A549 (cell line): Measurements from ENCODE around the gene SYNE2. TPM values are rescaled to one million over a fixed set of nuclear protein-coding genes. Genes with fewer than 3 reads are reported as not detected.

Experiments
- ATAC-seq, 2 experiments: fragments of 200-7000 bp in 1 of 2; fragments of >200 bp in 1 of 2; cut with Nextera tagmentation in 1 of 2; cut with Tn5 transposase in 1 of 2; 3 replicates each; pipeline versions ENCODE4 v1.8.0 to v1.9.1; 2018 to 2020; ENCODE audit warnings: mild to moderate bottlenecking in 1 of 2, moderate library complexity in 1 of 2
- CTCF ChIA-PET: fragments of 300-600 bp; sonication (Branson Sonifier 250); formaldehyde crosslinking; extraction: SDS; loops from one replicate; lab custom pipeline; 2021; ENCODE audit warnings: antibody characterized with exemption, inconsistent platforms; lab: Yijun Ruan, JAX
- POLR2A ChIA-PET: fragments of 350-600 bp; formaldehyde crosslinking; extraction: SDS; loops from one replicate; lab custom pipeline; 2021; ENCODE audit warnings: antibody characterized with exemption, inconsistent platforms; lab: Yijun Ruan, JAX
- DNase-seq, 2 experiments: peaks; one replicate each; pipeline versions ENCODE4 v3.0.0 to v3.0.0-alpha.2; 2011 to 2016; ENCODE audit warnings: low read depth in 1 of 2, low spot score in 1 of 2
- FAIRE-seq: peaks from 2 replicates; lab custom pipeline; 2011; peaks lifted over from hg19 to GRCh38; lab: Jason Lieb, UNC
- H3K27ac ChIP-seq, 2 experiments: fragments of >200 bp; sonication (Bioruptor Twin); formaldehyde crosslinking; 3 replicates each; pipeline ENCODE4 v1.5.1; 2016 to 2017
- H3K4me1 ChIP-seq: fragments of >200 bp; sonication (Bioruptor Twin); formaldehyde crosslinking; 3 replicates; pipeline ENCODE4 v1.6.1; 2016
- H3K4me2 ChIP-seq: fragments of >200 bp; sonication (Bioruptor Twin); formaldehyde crosslinking; 3 replicates; pipeline ENCODE4 v1.6.1; 2016
- H3K4me3 ChIP-seq: fragments of >200 bp; sonication (Bioruptor Twin); formaldehyde crosslinking; 3 replicates; pipeline ENCODE4 v1.5.1; 2016
- H3K9me3 ChIP-seq: fragments of >200 bp; sonication (Bioruptor Twin); formaldehyde crosslinking; 3 replicates; pipeline ENCODE4 v1.6.1; 2016
- CBX2 ChIP-seq: fragments of 200-600 bp; sonication (generic); IDR thresholded peaks from 2 replicates; pipeline ENCODE4 v1.6.1; 2016; ENCODE audit warnings: low read depth, mild to moderate bottlenecking, borderline replicate concordance
- ELK1 ChIP-seq: fragments of 150-350 bp; IDR thresholded peaks from 2 replicates; pipeline ENCODE4 v1.6.1; 2014; ENCODE audit warnings: low read depth, mild to moderate bottlenecking, low read length
- ESRRA ChIP-seq: fragments of 150-350 bp; IDR thresholded peaks from 2 replicates; pipeline ENCODE4 v1.6.1; 2014; ENCODE audit warnings: mild to moderate bottlenecking, low read length, borderline replicate concordance
- GATA3 ChIP-seq: IDR thresholded peaks from 2 replicates; pipeline ENCODE4 v1.6.1; 2012; ENCODE audit warnings: borderline replicate concordance
- HOXB13 ChIP-seq: fragments of 250-450 bp; sonication (Bioruptor Pico); IDR thresholded peaks from 2 replicates; pipeline ENCODE4 v1.5.0; 2020; ENCODE audit warnings: low read depth, mild to moderate bottlenecking, moderate library complexity
- HOXB5 ChIP-seq: fragments of 250-450 bp; sonication (Bioruptor Pico); IDR thresholded peaks from 2 replicates; pipeline ENCODE4 v1.5.0; 2020; ENCODE audit warnings: mild to moderate bottlenecking, moderate library complexity
- JUNB ChIP-seq: fragments of >200 bp; sonication (Bioruptor Twin); formaldehyde crosslinking; IDR thresholded peaks from 2 replicates; pipeline ENCODE4 v1.6.1; 2016
- KDM5A ChIP-seq: fragments of 200-600 bp; sonication (generic); IDR thresholded peaks from 2 replicates; pipeline ENCODE4 v1.6.1; 2016; ENCODE audit warnings: antibody characterized with exemption, mild to moderate bottlenecking
- MAFK ChIP-seq: fragments of 450-650 bp; IDR thresholded peaks from 2 replicates; pipeline ENCODE4 v1.6.1; 2014; ENCODE audit not compliant: partially characterized antibody
- NFE2L2 ChIP-seq: fragments of 150-350 bp; conservative IDR thresholded peaks from 2 replicates; pipeline ENCODE4 v1.6.1; 2014; ENCODE audit warnings: low read length
- NPAS2 ChIP-seq: fragments of 250-450 bp; sonication (Bioruptor Pico); IDR thresholded peaks from 2 replicates; pipeline ENCODE4 v1.8.0; 2022; ENCODE audit warnings: mild to moderate bottlenecking, moderate library complexity, borderline replicate concordance
- NR3C1 ChIP-seq: fragments of >200 bp; sonication (Bioruptor Twin); formaldehyde crosslinking; IDR thresholded peaks from 3 replicates; pipeline ENCODE4 v1.6.1; 2017
- PHF8 ChIP-seq: fragments of 200-600 bp; sonication (generic); IDR thresholded peaks from 2 replicates; pipeline ENCODE4 v1.6.1; 2016; ENCODE audit warnings: low read depth, mild to moderate bottlenecking, antibody characterized with exemption, moderate library complexity, borderline replicate concordance
- POLR2A ChIP-seq: IDR thresholded peaks from 2 replicates; pipeline ENCODE4 v1.6.1; 2012; ENCODE audit warnings: mild to moderate bottlenecking, low read length
- POLR2AphosphoS2 ChIP-seq: conservative IDR thresholded peaks from 2 replicates; pipeline ENCODE4 v1.6.1; 2012; ENCODE audit warnings: low read length, improper control_type of control experiment, inconsistent platforms
- RAD21 ChIP-seq, 2 experiments: fragments of >200 bp in 1 of 2; sonication (Bioruptor Twin) in 1 of 2; formaldehyde crosslinking in 1 of 2; IDR thresholded peaks in 1 of 2; conservative IDR thresholded peaks in 1 of 2; 2 replicates in 1 of 2; 3 replicates in 1 of 2; pipeline ENCODE4 v1.6.1; 2012 to 2018; ENCODE audit warnings: inconsistent platforms in 1 of 2
- RARB ChIP-seq: fragments of 250-450 bp; sonication (Bioruptor Pico); IDR thresholded peaks from 2 replicates; pipeline ENCODE4 v1.8.0; 2021; ENCODE audit warnings: mild to moderate bottlenecking, moderate library complexity
- RCOR1 ChIP-seq: fragments of 150-350 bp; IDR thresholded peaks from 2 replicates; pipeline ENCODE4 v1.6.1; 2014; ENCODE audit warnings: antibody characterized with exemption, low read length, low read depth
- REST ChIP-seq: fragments of 200-600 bp; sonication (generic); IDR thresholded peaks from 2 replicates; pipeline ENCODE4 v1.6.1; 2016; ENCODE audit warnings: antibody characterized with exemption, mild to moderate bottlenecking, moderate library complexity
- TFCP2L1 ChIP-seq: fragments of 250-450 bp; sonication (Bioruptor Pico); IDR thresholded peaks from 2 replicates; pipeline ENCODE4 v1.5.0; 2021; ENCODE audit warnings: mild to moderate bottlenecking
- USF2 ChIP-seq: fragments of 450-650 bp; IDR thresholded peaks from 2 replicates; pipeline ENCODE4 v1.6.1; 2014; ENCODE audit warnings: antibody characterized with exemption
- ZSCAN20 ChIP-seq: fragments of 250-450 bp; sonication (Bioruptor Pico); IDR thresholded peaks from 2 replicates; pipeline ENCODE4 v1.8.0; 2022; ENCODE audit warnings: mild to moderate bottlenecking, moderate library complexity
- WGBS: methylation state at CpG from one replicate; pipeline ENCODE4 v1.1.6; 2017; ENCODE audit errors: missing lambda C conversion rate; 5-methylcytosine and 5-hydroxymethylcytosine counted together
- polyA plus RNA-seq, 4 experiments: library from polyadenylated mRNA; depleted of rRNA in 3 of 4; stranded (reverse); fragments of >200 nt; fragmentation: RNase III in 1 of 4; extraction: RNeasy Plus Mini Kit Qiagen cat#74134 plus additional on column Dnase treatment in 1 of 4; gene quantifications; 2 replicates in 3 of 4; 3 replicates in 1 of 4; pipeline ENCODE4 v1.2.3, GENCODE V29; 2011 to 2017

Gene SYNE2
- polyA plus RNA-seq, 2 of the 4 experiments (the other 2 are of a cell fraction), result 3.4 to 11.3 TPM

GRCh38 chr14:64147126-64147790 is 294.5 kb downstream of the SYNE2 start (continued):
- TF ChIP-seq RCOR1 (no peak), JUNB (no peak), CBX2 (no peak)
- TF ChIP-seq, all 56 proteins: peak for 0

GRCh38 chr14:64149921-64150320 is 297.1 kb downstream of the SYNE2 start:
- H3K4me3 ChIP-seq, result no peak overlapping the region
- H3K4me1 ChIP-seq, result no peaks in the 10 kb centered on the region
- CTCF ChIA-PET, result interaction anchor here (0.7 to 1.6 kb wide), 2 partner anchors 11 to 241 kb away, joined by 3 read pairs; no protein-coding TSS in a partner anchor
- no peak overlapping the region for H3K4me2 ChIP-seq
- 85% methylated on average over 8 of the region's 8 CpGs for WGBS
- no peak for FAIRE-seq
- no peaks in the 10 kb centered on the region for H3K9me3 ChIP-seq
- DNase-seq, result no peak
- H3K27ac ChIP-seq, result no peak overlapping the region
- ATAC-seq, result no peak
- no peak for TF ChIP-seq POLR2A
- no peak for TF ChIP-seq JUNB
- TF ChIP-seq NPAS2 (CRISPR knock-in tag), result no peak
- TF ChIP-seq POLR2AphosphoS2, result no peak
- TF ChIP-seq PHF8, result no peak
- no peak for TF ChIP-seq HOXB5 (CRISPR knock-in tag)
- TF ChIP-seq ESRRA, result no peak
- no peak for TF ChIP-seq MAFK
- no peak for TF ChIP-seq HOXB13
- POLR2A ChIA-PET, result interaction anchor here (0.6 kb wide), 1 partner anchor 89 kb away, joined by 3 read pairs; no protein-coding TSS in a partner anchor

- POLR2A ChIA-PET, result no interaction called here
- H3K4me1 ChIP-seq, result no peaks in the 10 kb centered on the region
- no peak overlapping the region for H3K27ac ChIP-seq
- no peak for DNase-seq
- no peak overlapping the region for H3K4me2 ChIP-seq
- TF ChIP-seq RARB (CRISPR knock-in tag) (no peak), ZSCAN20 (CRISPR knock-in tag) (no peak), JUNB (no peak), TFCP2L1 (CRISPR knock-in tag) (no peak), GATA3 (no peak)
- TF ChIP-seq, all 56 proteins: peak for 0
- FAIRE-seq, result no peak
- no peaks in the 10 kb centered on the region for H3K9me3 ChIP-seq
- no peak for ATAC-seq
- CTCF ChIA-PET, result interaction anchor here (0.6 to 1.0 kb wide), 2 partner anchors 11 to 504 kb away, joined by 3 to 4 read pairs; no protein-coding TSS in a partner anchor
- WGBS, result 71% methylated on average over 2 of the region's 2 CpGs
- no peak overlapping the region for H3K4me3 ChIP-seq
Measured at GRCh38 chr14:64158608-64159007, 305.8 kb downstream of the SYNE2 start.

- ChIA-PET CTCF (interaction anchor here (1.0 kb wide), 2 partner anchors 9 to 10 kb away, joined by 3 read pairs; no protein-coding TSS in a partner anchor), POLR2A (no interaction called here)
- H3K4me1 ChIP-seq, result no peaks in the 10 kb centered on the region
- DNase-seq (no peak), FAIRE-seq (no peak), ATAC-seq (no peak)
- no peak overlapping the region for H3K27ac ChIP-seq
- no peak overlapping the region for H3K4me3 ChIP-seq
- WGBS, result 97% methylated on average over 3 of the region's 3 CpGs
- no peaks in the 10 kb centered on the region for H3K9me3 ChIP-seq
- peak in 1 of 2 experiments; percentile 27; a peak in 1 of 5 replicates for TF ChIP-seq RAD21 (conservative IDR thresholded peaks at IDR 0.05 in 1 of 2, IDR thresholded peaks at IDR 0.05 in 1 of 2)
- TF ChIP-seq NPAS2 (CRISPR knock-in tag), result no peak
- H3K4me2 ChIP-seq, result no peak overlapping the region
Measured at GRCh38 chr14:64159588-64159987, 306.8 kb downstream of the SYNE2 start.

GRCh38 chr14:64170181-64170580 is 317.4 kb downstream of the SYNE2 start:
- FAIRE-seq (no peak), DNase-seq (no peak), ATAC-seq (no peak)
- no peaks in the 10 kb centered on the region for H3K9me3 ChIP-seq
- POLR2A ChIA-PET, result no interaction called here
- no peak overlapping the region for H3K4me2 ChIP-seq
- CTCF ChIA-PET, result interaction anchor here (1.3 to 1.4 kb wide), 2 partner anchors 8 to 11 kb away, joined by 3 to 4 read pairs; no protein-coding TSS in a partner anchor
- no peak overlapping the region for H3K27ac ChIP-seq
- 93% methylated on average over 8 of the region's 8 CpGs for WGBS
- H3K4me1 ChIP-seq, result no peaks in the 10 kb centered on the region
- H3K4me3 ChIP-seq, result no peak overlapping the region
- TF ChIP-seq USF2 (no peak), RARB (CRISPR knock-in tag) (no peak), ELK1 (no peak), NFE2L2 (no peak), POLR2A (no peak), KDM5A (no peak), NR3C1 (no peak), MAFK (no peak), ESRRA (no peak), REST (no peak)
